Fibroblast of mammary gland (primary cell): ENCODE results near the gene FOSB.

Experiments used
- DNase-seq: peaks from one replicate; pipeline ENCODE4 v3.0.0-alpha.2; 2010; ENCODE audit warnings: low read depth
- H3K4me3 ChIP-seq: 2 replicates; pipeline ENCODE4 v1.5.1; 2011; ENCODE audit warnings: low read depth, mild to moderate bottlenecking, low read length, moderate library complexity; ENCODE audit not compliant: control insufficient read depth
- TF ChIP-seq, protein P1 (sequence below): conservative IDR thresholded peaks from 2 replicates; pipeline ENCODE4 v1.5.1; 2011; ENCODE audit warnings: low read depth, low read length, inconsistent platforms; ENCODE audit not compliant: control insufficient read depth, insufficient read depth

FOSB gene

DNA sequence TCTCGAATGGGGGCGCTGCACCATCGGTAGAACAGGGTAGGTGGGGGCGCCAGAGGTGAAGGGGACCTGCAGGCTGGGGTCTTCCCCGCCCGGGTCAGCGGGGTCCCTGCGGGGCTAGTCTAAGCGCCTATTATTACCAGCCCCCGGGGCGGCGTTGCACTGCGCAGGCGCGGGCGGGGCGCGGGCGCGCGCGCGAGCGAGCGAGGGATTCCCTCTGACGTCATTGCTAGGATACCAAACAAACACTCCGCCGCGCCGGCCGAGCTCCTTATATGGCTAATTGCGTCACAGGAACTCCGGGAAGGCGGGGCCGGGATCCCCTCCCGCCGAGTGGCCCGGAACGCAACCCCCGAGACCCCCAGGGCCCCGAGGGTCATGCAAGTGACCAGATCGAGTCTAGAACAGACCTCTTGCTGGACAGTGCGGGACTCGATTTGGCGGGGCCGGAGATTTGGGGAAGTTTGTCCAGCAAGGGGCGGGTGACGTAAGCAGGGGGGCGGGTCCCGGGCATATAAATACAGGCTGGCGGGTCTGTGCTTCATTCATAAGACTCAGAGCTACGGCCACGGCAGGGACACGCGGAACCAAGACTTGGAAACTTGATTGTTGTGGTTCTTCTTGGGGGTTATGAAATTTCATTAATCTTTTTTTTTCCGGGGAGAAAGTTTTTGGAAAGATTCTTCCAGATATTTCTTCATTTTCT, at the start of gene FOSB:
Gene FOSB, plus strand, starts transcription at position 541 of the 703 bp plus-strand sequence. CDS start 591 bp downstream, outside the sequence.
- TF ChIP-seq, protein P1, sequence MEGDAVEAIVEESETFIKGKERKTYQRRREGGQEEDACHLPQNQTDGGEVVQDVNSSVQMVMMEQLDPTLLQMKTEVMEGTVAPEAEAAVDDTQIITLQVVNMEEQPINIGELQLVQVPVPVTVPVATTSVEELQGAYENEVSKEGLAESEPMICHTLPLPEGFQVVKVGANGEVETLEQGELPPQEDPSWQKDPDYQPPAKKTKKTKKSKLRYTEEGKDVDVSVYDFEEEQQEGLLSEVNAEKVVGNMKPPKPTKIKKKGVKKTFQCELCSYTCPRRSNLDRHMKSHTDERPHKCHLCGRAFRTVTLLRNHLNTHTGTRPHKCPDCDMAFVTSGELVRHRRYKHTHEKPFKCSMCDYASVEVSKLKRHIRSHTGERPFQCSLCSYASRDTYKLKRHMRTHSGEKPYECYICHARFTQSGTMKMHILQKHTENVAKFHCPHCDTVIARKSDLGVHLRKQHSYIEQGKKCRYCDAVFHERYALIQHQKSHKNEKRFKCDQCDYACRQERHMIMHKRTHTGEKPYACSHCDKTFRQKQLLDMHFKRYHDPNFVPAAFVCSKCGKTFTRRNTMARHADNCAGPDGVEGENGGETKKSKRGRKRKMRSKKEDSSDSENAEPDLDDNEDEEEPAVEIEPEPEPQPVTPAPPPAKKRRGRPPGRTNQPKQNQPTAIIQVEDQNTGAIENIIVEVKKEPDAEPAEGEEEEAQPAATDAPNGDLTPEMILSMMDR = no peak
- peak within 1 kb of the TSS; percentile 93 for H3K4me3 ChIP-seq
- peak; percentile 92 for DNase-seq

DNA sequence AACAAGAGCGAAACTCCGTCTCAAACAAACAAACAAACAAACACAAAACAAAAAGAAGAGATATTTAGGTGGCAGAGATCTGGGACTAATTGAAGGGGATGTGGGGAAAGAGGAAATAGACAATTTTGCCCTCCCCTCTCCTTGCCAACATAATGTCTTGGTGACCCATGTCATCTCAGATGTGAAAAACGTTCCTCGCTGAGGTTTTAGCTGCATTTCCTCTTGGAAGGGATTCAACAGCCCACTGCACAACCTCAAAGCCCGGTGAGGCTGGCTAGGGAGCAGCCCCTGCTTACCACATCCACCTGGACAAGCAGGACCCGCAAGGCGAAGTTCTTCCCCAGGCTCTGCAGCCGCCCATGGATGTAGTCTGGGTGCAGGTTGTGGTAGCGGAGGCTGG, 49.0 kb upstream of the FOSB start:
- TF ChIP-seq, protein P1 = no peak
- H3K4me3 ChIP-seq = no peak overlapping the region

DNA sequence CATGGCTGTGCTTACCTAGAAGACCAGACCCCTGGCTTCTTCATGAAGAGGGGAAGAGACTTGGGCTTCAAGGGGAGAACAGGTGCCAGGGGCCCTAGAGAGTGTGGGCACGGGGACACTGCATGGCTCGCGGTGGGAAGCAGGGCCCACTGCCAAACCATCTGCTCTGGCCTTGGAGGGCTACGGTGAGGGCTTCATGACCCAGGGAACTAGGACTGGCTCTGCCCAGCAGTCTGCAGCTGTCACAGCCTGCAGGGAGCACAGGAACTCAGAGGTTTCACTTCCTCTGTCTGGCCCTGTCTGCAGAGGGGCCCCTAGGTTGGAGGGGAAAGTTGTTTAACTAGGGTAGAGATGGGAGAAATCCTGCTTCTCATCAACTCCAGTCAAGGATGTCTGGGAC, 48.4 kb upstream of the FOSB start:
- no peak overlapping the region for H3K4me3 ChIP-seq
- TF ChIP-seq, protein P1 = no peak
- DNase-seq = no peak

More for the DNA sequence above, 49.0 kb upstream of the FOSB start:
- DNase-seq = no peak

DNA sequence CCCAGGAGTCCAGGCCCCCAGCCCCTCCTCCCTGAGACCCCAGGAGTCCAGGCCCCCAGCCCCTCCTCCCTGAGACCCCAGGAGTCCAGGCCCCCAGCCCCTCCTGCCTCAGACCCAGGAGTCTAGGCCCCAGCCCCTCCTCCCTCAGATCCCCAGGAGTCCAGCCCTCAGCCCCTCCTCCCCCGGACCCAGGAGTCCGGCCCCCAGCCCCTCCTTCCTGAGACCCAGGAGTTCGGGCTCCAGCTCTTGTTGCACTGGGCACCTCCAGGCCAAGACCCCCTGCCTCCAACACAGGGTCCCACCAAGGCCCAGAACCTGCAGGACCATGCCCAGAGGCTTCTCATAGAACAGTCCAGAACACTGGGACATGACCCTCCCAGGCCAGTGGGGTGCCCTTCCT, 47.9 kb upstream of the FOSB start:
- TF ChIP-seq, protein P1 = no peak
- no peak for DNase-seq
- no peak overlapping the region for H3K4me3 ChIP-seq

DNA sequence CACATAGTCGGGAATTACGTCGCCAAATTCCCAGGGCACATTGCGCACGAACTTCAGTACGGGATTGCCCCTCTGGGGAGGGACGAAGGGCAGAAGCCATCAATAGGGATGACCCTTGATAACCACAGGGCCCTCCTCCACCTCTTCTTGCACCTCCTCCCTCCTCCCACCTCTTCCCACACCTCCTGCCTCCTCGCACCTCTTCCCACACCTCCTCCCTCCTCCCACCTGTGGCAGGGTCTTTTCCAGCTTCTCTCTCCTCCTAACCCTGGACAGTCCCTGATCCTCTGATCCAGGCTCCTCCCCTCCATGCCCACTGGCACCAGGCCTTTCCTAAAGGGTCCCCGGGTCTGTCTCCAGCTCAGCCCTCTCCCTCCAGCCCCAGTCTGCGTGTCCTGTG, 47.4 kb upstream of the FOSB start:
- H3K4me3 ChIP-seq = no peak overlapping the region

DNA sequence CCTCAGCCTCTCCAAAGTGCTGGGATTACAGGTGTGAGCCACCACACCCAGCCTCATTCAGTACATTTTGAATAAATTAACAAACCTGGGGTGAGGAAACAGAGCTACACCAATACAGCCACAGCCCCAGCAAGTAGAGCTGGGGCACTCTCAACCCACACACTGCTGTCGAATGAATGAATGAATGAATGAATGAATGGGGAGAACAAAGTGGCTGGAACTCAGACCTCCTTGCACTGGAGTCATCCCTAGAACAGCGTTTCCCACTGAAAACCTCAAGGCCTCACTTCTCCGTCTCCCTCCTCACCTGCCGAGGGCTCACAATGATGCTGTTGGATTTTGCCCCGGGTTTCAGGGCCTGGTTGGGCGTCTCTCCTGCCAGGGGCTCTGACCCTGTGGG, 46.9 kb upstream of the FOSB start:
- no peak overlapping the region for H3K4me3 ChIP-seq
- DNase-seq = no peak
- TF ChIP-seq, protein P1 = no peak

More for the DNA sequence above, 47.4 kb upstream of the FOSB start:
- DNase-seq = no peak
- TF ChIP-seq, protein P1 = no peak

DNA sequence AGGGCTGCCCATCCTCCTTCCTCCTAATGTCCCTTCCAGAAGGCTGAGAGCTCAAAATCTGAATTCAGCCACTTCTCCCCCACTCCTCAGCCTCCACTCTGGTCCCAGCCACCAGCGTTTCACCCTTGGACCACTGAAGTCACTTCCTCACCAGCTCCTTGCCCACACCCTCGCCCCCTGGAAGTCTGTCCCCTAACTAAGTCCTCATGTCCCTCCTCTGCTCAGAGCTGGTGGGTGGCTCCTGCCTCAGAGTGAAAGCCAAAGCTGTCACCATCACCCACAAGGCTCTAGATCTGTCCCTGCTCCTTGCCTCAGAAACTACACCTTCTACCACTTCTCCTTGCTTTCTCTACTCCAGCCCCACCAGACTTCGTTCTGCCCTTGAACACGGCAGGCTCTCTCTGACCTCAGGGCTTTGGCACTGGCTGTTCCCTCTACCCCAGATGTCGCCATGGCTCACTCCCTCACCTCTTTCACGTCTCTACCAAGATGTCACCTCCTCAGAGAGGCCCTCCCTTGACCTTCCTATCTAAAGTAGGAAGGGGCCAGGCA, 45.8 kb upstream of the FOSB start:
- peak overlapping the region; percentile 82 for H3K4me3 ChIP-seq
- TF ChIP-seq, protein P1 = no peak
- no peak for DNase-seq
